ENCODE data around the gene KCNJ14. TPM values are rescaled to one million over a fixed set of nuclear protein-coding genes. Genes with fewer than 3 reads are reported as not detected.

The KCNJ14 gene
- polyA plus RNA-seq, 3 donors: 0.09 to 0.56 TPM; not detected in 1

- peaks cover 4% of the 10 kb centered on the region for H4K20me1 ChIP-seq (ENCODE audit: insufficient read depth, low read length)
- H3K27ac ChIP-seq (ENCODE audit: low read depth in 1 of 2, low read length in 2 of 2): no peak overlapping the region
- no peak overlapping the region for H3K4me3 Mint-ChIP-seq
- H3K27ac Mint-ChIP-seq: no peak overlapping the region
- no peak overlapping the region for H3K4me2 ChIP-seq (replicated peaks; ENCODE audit: extremely low read depth, low read length, poor library complexity, severe bottlenecking)
- H3K36me3 Mint-ChIP-seq: peaks cover 39 to 61% of the 10 kb centered on the region in 2 donors
- H3K27me3 ChIP-seq (ENCODE audit: control insufficient read depth in 2 of 2, insufficient read depth in 2 of 2, low read length in 2 of 2): no peaks in the 10 kb centered on the region
- H3K79me2 ChIP-seq (ENCODE audit: insufficient read depth, low read length): no peaks in the 10 kb centered on the region
- no peaks in the 10 kb centered on the region for H3K4me1 ChIP-seq (ENCODE audit: control insufficient read depth in 1 of 2, insufficient read depth in 2 of 2, low read length in 2 of 2)
- peaks cover 0 to 1% (median 0%) of the 10 kb centered on the region in 3 donors for H3K27me3 Mint-ChIP-seq (ENCODE audit: low read depth in 3 of 3)
- H3K9me3 Mint-ChIP-seq: no peaks in the 10 kb centered on the region
- no peak overlapping the region for H3K4me3 ChIP-seq (replicated peaks in 1 of 3; ENCODE audit: low read depth in 2 of 3, low read length in 3 of 3)
- no peak for TF ChIP-seq CTCF (IDR thresholded peaks at IDR 0.05)
- H2AFZ ChIP-seq (ENCODE audit: insufficient read depth, low read depth, low read length, poor library complexity, severe bottlenecking): no peak overlapping the region
- H3K9ac ChIP-seq (ENCODE audit: insufficient read depth, low read length, poor library complexity, severe bottlenecking): no peak overlapping the region
- WGBS (ENCODE audit: insufficient coverage): 87% methylated on average over 10 of the region's 11 CpGs
- peaks cover 3% of the 10 kb centered on the region for H3K4me1 Mint-ChIP-seq
- no peak for DNase-seq
- no peaks in the 10 kb centered on the region for H3K9me3 ChIP-seq (replicated peaks in 1 of 2; ENCODE audit: control insufficient read depth in 1 of 2, insufficient read depth in 1 of 2, low read length in 2 of 2)
- intact Hi-C loops (cut with micrococcal nuclease): no loop called here
- H3K36me3 ChIP-seq (replicated peaks in 1 of 2; ENCODE audit: control insufficient read depth in 1 of 2, insufficient read depth in 2 of 2, low read length in 2 of 2): peaks cover 42 to 64% of the 10 kb centered on the region in 2 donors
These were observed 661 bp downstream of the KCNJ14 start for GRCh38 chr19:48455908-48456562.

GRCh38 chr19:48456864-48457263, 1.5 kb downstream of the KCNJ14 start:
- WGBS (ENCODE audit: insufficient coverage): 100% methylated on average over 2 of the region's 4 CpGs
- Histone ChIP-seq H3K4me3 (replicated peaks in 1 of 3; ENCODE audit: low read depth in 2 of 3, low read length in 3 of 3) (no peak overlapping the region), H3K79me2 (ENCODE audit: insufficient read depth, low read length) (no peaks in the 10 kb centered on the region), H3K4me1 (ENCODE audit: control insufficient read depth in 1 of 2, insufficient read depth in 2 of 2, low read length in 2 of 2) (no peaks in the 10 kb centered on the region), H3K4me2 (replicated peaks; ENCODE audit: extremely low read depth, low read length, poor library complexity, severe bottlenecking) (no peak overlapping the region), H3K9me3 (replicated peaks in 1 of 2; ENCODE audit: control insufficient read depth in 1 of 2, insufficient read depth in 1 of 2, low read length in 2 of 2) (no peaks in the 10 kb centered on the region), H3K9ac (ENCODE audit: insufficient read depth, low read length, poor library complexity, severe bottlenecking) (no peak overlapping the region), H3K27ac (ENCODE audit: low read depth in 1 of 2, low read length in 2 of 2) (no peak overlapping the region), H3K27me3 (ENCODE audit: control insufficient read depth in 2 of 2, insufficient read depth in 2 of 2, low read length in 2 of 2) (no peaks in the 10 kb centered on the region), H2AFZ (ENCODE audit: insufficient read depth, low read depth, low read length, poor library complexity, severe bottlenecking) (no peak overlapping the region), H3K36me3 (replicated peaks in 1 of 2; ENCODE audit: control insufficient read depth in 1 of 2, insufficient read depth in 2 of 2, low read length in 2 of 2) (peaks cover 35 to 56% of the 10 kb centered on the region in 2 donors), H4K20me1 (ENCODE audit: insufficient read depth, low read length) (peaks cover 4% of the 10 kb centered on the region)
- Mint-ChIP-seq H3K36me3 (peaks cover 32 to 53% of the 10 kb centered on the region in 2 donors), H3K9me3 (no peaks in the 10 kb centered on the region), H3K27me3 (ENCODE audit: low read depth in 3 of 3) (peaks cover 0 to 1% (median 0%) of the 10 kb centered on the region in 3 donors), H3K4me1 (peaks cover 3% of the 10 kb centered on the region), H3K4me3 (no peak overlapping the region), H3K27ac (peak overlapping the region in 2 of 7 donors; percentile 30 to 45)
- intact Hi-C loops (cut with micrococcal nuclease): no loop called here
- no peak for TF ChIP-seq CTCF (IDR thresholded peaks at IDR 0.05)
- no peak for DNase-seq
